Activated T-cell treated with anti-CD3 and anti-CD28 coated beads for 1 hour (primary cell): Measurements from ENCODE around the gene RABEP1.

Experiments
- DNase-seq: peaks from one replicate; pipeline ENCODE4 v3.0.0-alpha.2; 2020; ENCODE audit warnings: low read depth

The RABEP1 gene

GRCh38 chr17:5269241-5269960 lies 12.7 kb upstream of the RABEP1 start:
- no peak for DNase-seq

- no peak for DNase-seq
These were observed 9.8 kb upstream of the RABEP1 start for GRCh38 chr17:5272322-5272721.

GRCh38 chr17:5282642-5283217 lies 646 bp downstream of the RABEP1 start:
- peak; percentile 18 for DNase-seq

GRCh38 chr17:5283571-5284315 lies 1.7 kb downstream of the RABEP1 start:
- DNase-seq = no peak

GRCh38 chr17:5284681-5285080 lies 2.6 kb downstream of the RABEP1 start:
- DNase-seq = no peak

- DNase-seq = no peak
These were observed 4.8 kb downstream of the RABEP1 start for GRCh38 chr17:5286846-5287245.

- DNase-seq = no peak
These were observed 9.7 kb downstream of the RABEP1 start for GRCh38 chr17:5291683-5292350.

- DNase-seq = no peak
These were observed 15.2 kb downstream of the RABEP1 start for GRCh38 chr17:5297245-5297644.

GRCh38 chr17:5299383-5299782 lies 17.3 kb downstream of the RABEP1 start:
- DNase-seq = no peak

GRCh38 chr17:5304636-5305035 lies 22.6 kb downstream of the RABEP1 start:
- DNase-seq = no peak

GRCh38 chr17:5309851-5310250 lies 27.8 kb downstream of the RABEP1 start:
- no peak for DNase-seq

- no peak for DNase-seq
These were observed 43.8 kb downstream of the RABEP1 start for GRCh38 chr17:5325851-5326250.

- no peak for DNase-seq
These were observed 47.9 kb downstream of the RABEP1 start for GRCh38 chr17:5329784-5330557.

- DNase-seq = no peak
These were observed 48.9 kb downstream of the RABEP1 start for GRCh38 chr17:5330981-5331380.

- DNase-seq = no peak
These were observed 49.4 kb downstream of the RABEP1 start for GRCh38 chr17:5331506-5331905.

- DNase-seq = no peak
These were observed 62.8 kb downstream of the RABEP1 start for GRCh38 chr17:5344914-5345313.

GRCh38 chr17:5352681-5353289 lies 70.7 kb downstream of the RABEP1 start:
- no peak for DNase-seq

GRCh38 chr17:5354310-5354709 lies 72.2 kb downstream of the RABEP1 start:
- no peak for DNase-seq

- DNase-seq = no peak
These were observed 72.9 kb downstream of the RABEP1 start for GRCh38 chr17:5354886-5355415.

- DNase-seq = no peak
These were observed 73.5 kb downstream of the RABEP1 start for GRCh38 chr17:5355421-5356129.

- DNase-seq = no peak
These were observed 79.3 kb downstream of the RABEP1 start for GRCh38 chr17:5361426-5361825.
